NK-92 (cell line): ENCODE measurements around the gene GMDS.

Experiments
- DNase-seq: peaks from one replicate; lab custom pipeline; 2025; ENCODE audit not compliant: unreplicated experiment; lab: John Stamatoyannopoulos, UW

Gene GMDS

DNA sequence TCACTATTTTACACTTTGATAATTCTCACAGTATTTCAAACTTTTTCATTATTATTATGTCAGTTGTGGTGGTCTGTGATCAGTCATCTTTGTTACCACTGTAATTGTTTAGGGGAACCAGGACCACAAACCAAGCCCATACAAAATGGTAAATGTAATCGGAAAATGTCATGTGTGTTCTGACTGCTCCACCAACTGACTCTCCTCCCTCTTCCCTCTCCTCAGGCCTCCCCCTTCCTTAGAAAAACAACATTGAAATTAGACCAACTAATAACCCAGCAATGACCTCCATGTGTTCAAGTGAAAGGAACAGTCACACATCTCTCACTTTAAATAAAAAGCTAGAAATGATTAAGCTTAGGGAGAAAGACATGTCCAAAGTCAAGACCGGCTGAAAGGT lies 63.8 kb downstream of the GMDS start:
- no peak for DNase-seq

DNA sequence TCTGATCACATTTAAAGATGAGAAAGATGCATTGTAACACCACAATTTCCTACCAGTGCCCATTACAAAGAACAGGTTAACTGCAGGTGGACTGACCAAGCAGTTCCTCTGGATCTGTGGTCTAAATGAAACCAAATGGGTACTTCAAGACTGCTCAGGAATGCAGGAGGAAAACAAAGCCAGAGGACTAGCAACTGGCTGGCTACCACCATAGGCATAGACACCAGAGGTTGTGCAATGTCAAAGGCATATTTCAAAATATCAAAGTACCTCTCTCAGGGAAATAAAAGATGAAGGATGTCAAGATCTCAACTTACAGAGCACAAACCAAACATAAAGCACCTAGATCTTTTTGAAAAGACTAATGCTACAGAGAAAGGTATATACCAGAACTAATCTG lies 65.5 kb downstream of the GMDS start:
- DNase-seq, result no peak

DNA sequence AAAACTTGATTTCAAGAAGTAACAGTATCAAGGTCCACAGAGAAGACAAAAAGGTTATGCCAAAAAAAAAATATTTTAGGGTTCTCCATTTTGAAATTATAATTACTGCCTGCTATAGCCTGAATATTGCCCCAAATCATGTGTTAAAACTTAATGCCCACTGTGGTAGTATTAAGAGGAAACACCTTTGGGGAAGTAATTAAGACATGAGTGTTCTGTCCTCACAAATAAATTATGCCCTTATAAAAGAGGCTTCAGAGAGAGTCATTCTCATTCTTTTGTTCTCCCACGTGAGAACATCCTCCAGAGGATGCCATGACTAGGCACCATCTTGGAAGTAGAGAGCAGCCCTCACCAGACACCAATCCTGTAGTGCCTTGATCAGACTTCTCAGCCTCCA lies 66.2 kb downstream of the GMDS start:
- DNase-seq, result no peak

DNA sequence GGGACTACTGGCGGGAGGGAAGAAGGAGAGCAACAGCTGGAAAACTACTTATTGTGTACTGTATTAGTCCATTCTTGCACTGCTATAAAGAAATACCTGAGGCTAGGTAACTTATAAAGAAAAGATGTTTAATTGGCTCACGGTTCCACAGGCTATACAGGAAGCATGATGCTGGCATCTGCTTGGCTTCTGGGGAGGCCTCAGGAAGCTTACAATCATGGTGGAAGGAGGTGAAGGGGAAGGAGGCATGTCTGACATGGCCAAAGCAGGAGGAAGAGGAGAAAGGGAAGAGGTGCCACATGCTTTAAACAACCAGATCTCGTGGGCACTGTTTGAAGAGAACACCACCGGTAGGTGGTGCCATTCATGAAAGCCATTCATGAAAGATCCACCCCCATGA lies 67.3 kb downstream of the GMDS start:
- no peak for DNase-seq

DNA sequence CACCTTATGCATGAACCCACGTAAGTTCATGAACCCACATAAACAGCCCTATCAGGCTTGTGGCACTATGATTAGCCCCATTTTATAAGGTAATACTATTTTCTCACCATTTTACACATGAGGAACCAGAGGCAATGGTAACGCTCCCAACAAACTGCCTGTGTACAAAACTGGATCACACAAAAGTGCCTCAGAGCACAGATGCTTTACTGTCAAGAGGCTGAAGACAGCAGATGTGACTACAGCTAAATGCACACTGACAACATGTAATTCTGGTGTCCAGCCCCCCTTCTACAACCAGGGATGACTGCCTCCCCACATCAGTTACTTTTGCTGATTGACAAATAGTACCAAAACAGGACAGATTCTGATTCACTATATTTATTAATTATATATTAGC lies 69.6 kb downstream of the GMDS start:
- DNase-seq, result no peak

DNA sequence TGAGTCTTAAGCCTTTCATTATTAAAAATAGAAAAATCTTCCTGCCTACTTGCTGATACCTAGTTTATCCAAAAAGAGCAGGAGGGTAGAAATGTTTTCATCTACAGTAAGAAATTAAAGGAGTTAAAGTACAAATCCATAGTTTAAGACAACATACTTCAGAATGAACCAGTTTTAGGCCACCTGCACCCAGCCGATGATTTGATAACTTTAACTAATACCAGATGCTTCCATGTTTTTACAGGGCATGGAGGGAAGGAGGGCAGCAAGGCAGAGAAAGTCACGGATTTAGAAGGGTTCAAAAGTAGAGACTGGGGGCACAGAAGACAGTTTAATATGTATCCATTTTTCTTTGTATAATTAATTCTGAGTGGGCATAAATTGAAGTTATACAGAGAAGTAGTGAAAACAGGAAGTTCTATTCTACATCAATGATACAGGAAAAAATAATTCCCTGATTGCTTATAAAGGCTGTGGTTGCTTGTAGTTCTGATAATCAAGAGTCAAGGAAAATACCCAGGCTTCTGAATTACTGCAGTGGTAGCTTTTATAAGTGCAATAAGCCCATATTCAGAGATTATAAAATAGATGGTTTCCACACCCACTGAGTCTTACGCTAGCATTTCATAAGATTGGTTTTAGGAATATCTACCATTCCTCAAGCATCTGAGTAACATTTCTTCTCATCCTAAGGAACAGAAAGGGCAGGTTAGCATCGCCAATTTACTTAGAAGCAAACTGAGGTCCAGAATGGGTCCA lies 72.0 kb downstream of the GMDS start:
- DNase-seq, result no peak

DNA sequence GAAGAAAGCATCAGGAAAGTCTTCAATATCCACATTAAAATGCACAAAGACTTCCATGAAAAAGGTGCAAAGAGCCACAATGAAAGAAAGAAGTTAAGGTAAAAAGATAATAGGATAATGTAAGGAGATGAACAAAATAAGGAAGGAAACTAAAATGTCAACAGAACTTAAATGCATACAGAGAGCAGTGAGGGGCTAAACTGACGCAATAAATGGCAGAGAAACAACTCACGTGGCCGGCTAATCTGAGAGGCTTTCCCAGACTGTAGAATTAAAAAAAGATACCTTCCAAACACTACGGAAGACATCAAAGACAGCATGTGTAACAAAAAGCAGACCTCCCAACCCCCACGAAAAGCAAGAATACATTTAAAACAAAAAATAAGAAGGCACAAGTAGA lies 73.7 kb downstream of the GMDS start:
- no peak for DNase-seq

DNA sequence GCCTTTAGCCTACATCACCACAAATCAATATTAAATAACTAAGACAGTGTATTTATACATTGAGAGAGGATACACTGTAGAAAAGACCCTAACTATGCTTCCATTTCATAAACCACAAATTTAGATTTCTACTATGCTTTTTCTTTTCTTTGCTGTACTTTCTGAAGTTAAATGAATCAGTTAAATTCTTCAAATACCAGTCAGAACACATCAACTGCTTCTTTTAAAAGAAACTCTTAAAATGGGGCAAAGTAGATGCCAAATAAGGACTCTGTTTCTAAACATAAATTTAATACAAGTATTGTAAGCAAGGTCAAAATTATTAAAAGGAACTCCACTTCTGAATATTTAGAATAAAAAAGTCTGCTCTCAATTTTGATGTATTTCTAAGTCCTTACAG lies 76.9 kb downstream of the GMDS start:
- DNase-seq, result no peak

DNA sequence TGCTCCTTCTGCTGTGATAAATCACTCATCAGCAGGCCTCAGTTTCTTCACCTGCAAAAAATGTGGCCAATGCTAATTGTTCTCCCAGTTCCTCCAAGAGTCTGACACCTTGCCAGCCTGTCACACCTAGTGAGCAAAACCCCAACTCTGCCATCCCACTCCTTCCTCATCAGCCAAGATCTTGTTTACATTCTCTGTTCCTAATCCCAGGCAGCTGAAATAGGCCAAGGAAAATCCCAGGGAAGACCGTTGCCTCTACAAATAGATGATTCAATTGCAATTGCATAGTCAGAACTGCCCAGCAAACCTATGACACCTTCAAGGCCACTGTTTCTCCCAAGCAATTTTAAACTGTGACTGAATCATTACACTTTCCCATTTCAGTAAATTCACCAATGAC lies 78.7 kb downstream of the GMDS start:
- DNase-seq, result no peak

DNA sequence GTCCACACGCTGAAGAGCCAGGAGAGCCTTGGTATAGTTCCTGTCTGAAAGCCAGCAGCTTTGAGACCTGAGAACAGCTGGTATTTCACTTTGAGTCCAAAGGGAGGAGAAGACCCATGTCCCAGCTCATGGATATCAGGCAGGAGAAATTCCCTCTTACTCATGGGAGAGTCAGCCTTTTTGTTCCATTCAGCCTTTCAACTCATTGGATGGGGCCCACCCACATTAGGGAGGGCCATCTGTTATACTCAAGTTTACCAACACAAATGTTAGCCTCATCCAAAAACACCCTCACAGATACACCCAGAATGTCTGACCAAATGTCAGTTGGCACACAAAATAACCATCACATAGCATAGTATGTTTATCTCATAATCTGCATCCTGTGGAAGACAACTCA lies 80.1 kb downstream of the GMDS start:
- no peak for DNase-seq

DNA sequence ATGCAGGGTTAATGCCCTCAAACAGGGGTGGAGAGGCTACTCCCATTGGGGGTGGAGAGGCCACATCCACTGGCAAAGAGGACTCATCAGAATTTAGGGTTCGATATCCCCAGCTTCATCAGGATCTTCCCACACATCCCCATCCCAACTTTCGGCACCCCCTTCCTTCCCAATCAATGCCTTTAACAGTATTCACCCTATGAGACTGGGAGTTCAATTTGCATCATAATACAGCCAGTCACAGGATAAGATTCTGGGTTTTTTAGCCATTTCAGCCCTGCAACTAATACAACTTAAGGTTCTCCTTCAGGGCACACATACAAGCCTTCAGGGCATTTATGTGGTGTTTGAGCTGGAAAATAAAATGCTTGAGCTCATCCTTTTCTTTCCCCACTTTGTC lies 80.9 kb downstream of the GMDS start:
- DNase-seq, result no peak

DNA sequence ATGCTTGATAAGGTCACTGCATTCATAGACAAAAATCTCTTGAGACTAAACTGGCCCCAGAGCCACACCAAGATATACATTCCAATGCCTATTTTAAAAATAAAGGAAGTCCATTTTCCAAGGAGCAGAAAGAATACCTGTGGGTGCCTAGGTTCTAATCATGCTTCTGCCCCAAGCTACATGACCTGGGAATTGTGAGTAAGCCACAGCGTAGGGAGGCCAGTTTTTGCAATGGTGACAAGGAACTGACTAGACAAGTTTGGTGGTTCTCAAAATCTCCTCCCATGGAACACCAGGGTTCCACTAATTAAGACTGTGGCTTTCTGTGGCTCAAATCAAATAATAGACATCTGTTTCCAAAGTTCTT lies 83.3 kb downstream of the GMDS start:
- DNase-seq, result no peak

DNA sequence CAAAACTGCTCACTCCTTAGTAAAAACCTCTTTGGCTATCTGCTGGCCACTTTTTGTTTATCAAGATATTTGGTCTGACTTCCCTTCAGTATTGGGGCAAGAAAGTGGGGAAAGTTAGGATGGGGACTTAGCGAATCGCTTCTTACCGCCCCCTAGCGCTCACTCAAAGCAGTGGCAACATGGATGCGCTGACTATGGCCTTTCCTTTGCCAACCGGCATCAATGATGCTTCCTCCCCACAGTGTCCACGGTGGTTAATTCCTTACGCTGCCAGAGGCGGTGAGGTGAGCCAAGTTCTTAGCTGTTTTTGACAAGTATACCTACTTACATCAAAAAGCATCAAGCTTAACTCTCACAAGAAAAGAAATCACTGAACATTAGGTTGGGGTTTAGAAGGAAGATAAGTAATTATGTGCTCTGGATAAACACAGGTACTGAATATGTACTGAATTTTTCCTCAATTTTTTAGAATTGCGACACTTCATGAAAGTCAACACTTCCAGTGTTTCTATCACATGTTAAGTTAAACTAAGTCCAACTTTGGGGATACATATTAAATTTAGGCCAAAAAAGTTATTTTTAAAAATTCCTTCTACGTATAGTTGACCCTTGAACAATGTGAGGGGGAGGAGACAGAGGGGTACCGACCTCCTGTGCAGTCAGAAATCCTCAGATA lies 86.7 kb downstream of the GMDS start:
- DNase-seq, result no peak

DNA sequence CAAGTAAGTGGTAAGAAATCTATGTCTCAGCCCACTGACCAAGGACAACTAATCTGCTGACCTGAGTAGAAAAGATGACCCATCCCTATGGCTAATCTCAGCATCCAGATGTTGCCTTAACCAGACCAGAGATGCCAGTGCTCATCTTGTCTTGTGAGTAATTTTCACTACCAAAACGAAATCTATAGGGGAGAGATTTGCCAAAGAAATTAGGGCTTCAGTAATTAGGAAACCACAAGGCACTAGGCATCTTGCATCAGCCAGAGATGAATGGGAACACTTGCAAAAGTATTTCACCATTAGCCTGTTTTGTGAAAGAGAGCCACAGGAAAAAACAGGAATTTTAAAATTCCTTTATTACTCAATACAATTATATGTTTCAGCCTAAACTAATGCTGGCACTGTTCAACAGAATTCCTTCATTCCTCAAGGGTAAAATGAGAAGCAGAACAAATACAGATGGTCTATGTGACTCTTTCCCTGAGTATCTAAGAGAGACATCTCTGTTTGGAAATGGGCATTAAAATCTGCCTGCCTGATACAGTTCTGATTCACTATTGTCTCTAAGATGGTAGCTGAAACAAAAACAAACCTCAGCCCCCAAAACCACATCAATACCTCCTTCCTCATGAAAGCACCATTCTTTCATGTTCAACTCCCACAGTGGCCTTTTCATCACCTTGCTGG lies 87.8 kb downstream of the GMDS start:
- DNase-seq, result no peak

DNA sequence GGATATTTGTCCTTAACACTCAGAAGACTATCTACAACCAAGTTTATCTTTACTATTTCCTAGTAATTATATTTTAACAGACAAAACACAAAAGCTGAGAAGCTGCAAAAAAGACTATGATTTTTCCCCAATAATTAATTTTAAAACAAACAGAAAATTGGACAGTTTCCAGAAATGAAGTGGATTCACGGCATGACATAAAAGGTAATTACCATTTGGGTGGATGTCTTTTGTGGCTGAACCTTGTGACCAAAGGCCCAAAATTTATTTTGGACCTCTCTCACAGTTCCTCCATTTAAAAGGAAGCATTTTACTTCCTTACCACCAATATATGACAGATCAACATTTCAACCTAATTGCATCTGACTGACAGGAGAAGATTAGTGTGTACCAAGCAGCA lies 90.2 kb downstream of the GMDS start:
- DNase-seq, result no peak

DNA sequence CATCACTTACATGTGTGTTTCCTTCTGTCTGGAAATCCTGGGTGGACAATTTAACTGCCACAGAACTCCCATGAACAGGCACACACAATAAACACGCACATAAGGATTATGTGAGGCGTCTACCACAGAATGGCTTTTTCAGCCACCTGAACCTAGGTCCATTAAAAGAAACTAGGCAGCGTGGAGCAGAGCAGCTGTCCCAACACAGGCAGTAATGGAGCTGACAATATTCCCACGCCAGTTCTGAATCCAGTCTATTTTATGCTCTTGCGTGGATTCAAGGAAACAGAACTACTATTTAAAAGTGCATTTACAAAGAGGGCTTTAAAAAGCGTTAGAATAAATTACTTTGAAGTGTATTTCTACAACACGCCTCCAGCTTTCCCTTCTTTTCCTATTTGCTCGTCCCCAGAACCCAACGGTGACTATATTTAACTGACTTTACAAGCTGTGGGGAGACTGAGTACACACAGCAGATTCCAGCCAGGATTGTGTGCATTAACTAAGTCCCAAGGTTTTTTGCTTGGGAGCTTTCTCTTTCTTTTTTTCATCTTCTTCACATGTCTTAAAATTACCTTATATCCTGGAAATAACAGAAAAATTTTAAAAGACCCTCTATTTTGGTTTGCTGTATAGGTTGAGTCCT lies 95.9 kb downstream of the GMDS start:
- no peak for DNase-seq

DNA sequence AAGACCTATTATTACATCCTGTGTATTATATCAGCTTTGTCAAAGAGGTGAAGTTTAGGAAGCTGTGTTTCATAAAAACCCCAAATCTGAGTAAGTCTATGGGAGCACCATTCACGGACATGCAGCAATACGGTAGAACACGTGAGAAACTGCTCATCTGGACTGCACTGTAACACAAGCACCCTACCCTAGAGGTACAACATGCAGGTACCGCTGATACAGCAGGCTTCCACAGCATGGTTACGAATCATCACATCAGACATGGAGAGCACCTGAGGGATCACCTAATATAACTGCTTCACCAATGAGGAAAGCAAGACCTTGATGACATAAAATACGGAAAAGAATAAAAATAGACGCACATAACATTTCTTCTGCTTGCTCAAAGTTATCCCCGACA lies 96.7 kb downstream of the GMDS start:
- DNase-seq, result no peak

DNA sequence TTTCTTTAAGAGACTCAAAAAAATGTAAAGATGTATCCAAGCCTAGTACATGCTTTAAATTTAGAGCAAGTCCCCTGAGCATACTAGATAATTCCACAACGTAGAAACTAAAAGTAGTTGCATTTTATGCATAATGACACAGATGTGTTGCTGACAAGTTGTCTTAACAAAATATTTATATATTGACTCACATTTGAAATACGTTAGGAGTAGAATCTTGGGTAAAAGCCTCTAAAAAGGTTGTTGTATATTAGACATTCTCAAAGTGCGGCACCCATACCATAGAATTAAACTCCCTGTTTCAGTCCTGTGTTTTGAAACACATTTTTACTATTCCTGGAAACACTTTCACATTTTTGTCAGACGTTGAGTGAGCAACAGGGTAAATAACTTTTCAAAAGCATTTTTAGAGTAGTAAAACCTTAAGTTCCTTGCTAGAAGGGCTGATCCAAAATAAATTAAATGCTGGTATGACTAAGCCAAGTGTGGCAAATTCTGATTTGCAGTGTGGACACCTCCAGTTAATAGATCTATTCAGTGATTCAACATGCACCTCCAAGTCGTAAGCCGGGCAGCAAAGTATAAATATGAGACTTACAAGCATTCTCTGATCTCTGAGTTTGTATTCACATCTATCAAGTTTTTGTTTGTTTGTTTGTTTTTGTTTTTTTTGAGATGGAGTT lies 97.5 kb downstream of the GMDS start:
- no peak for DNase-seq

DNA sequence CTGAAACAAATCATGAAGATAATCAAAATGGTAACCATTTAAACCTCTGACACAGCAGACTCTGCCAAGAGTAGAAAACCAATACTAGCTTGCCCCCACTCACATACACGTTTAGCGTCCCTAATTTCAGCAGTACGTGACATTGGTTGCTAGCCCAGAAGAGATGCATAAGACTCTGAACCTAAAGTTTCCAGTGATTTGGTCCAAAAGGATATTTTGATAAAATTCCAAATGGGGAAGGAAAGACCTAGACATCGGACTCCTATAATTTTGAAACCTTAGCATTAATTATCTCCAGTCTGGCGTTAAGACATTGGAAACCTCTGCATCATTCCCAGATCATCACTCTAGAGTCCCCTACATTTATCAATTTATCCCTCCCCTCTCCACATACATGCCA lies 98.1 kb downstream of the GMDS start:
- DNase-seq, result no peak

DNA sequence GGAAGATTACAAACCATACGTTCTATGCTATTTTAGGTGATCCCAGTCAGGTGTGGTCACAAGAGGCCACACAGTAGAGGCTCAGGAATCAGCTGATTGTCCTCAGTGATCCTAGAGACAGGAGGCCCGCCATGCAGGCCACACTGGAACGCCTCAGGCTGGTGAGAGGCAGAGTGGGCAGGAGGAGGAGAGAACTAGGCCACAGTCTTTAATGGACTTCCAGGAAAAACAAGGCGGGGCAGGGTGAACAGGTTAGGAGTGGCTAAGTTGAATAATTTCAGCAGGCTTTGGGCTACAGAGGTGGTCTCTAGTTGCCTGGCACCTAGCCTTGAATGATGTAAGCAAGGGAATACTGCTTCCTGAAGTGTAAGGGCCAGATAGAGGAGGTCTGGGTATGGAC lies 101.2 kb downstream of the GMDS start:
- no peak for DNase-seq

DNA sequence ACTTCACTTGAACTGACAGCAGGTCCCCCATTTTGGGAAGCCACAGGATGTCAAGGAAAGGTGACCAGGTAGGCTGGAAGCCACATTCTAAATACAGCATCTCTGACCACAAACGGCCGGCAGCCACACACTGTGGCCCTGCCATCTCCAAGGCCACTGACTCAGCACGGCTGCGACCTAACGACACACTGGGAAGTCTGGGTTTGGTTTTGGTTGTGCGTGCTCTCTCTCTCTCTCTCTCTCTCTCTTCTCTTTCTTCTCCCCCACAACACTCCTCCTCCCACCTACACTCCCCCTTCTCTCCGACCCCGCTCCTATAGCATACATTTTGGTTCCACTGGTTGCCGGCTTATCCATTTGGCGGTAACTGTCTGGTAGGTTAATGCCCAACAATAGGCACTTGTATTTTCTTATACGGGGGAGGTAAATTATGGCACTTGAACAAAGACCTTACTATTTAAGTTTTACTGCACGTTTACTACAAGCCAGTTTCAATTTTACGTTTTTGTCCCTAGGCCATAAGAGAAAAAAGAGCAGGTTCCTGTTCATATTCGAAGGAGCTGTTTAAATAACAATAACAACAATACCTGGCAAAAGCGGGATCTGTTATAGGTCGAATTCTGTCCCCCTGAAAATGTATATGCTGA lies 103.6 kb downstream of the GMDS start:
- DNase-seq, result no peak
